SK-N-SH (cell line): ENCODE measurements around the gene IL15. TPM values are rescaled to one million over a fixed set of nuclear protein-coding genes. Genes with fewer than 3 reads are reported as not detected.
"Not testable (repeated sequence)": the region's sequence is repeated elsewhere in the genome, so short reads cannot be mapped to it uniquely, and the experiment has no call there.

Source experiments
- CTCF ChIA-PET: fragments of 300-600, 350-600 bp; formaldehyde crosslinking; extraction: SDS; loops from one replicate; lab custom pipeline; 2021; lab: Yijun Ruan, JAX
- POLR2A ChIA-PET: fragments of 350-600 bp; sonication (Branson Sonifier 250); formaldehyde crosslinking; extraction: SDS; loops from one replicate; lab custom pipeline; 2020; ENCODE audit warnings: antibody characterized with exemption, inconsistent platforms; lab: Yijun Ruan, JAX
- DNase-seq: peaks from one replicate; pipeline ENCODE4 v3.0.0; 2012
- H2AFZ ChIP-seq: fragments of 200-600 bp; sonication (generic); 2 replicates; pipeline ENCODE4 v1.8.1; 2016; ENCODE audit warnings: antibody characterized with exemption, mild to moderate bottlenecking, low read depth
- H3F3A ChIP-seq: fragments of 200-600 bp; sonication (generic); replicated peaks from 2 replicates; pipeline ENCODE3; 2016; ENCODE audit warnings: antibody characterized with exemption, mild to moderate bottlenecking; ENCODE audit not compliant: insufficient read depth
- H3K27ac ChIP-seq, 2 experiments: fragments of 200-500 bp in 1 of 2; fragments of 200-600 bp in 1 of 2; sonication (Bioruptor generic) in 1 of 2; sonication (generic), shearing (Covaris generic) in 1 of 2; 2 replicates each; pipeline versions ENCODE4 v1.5.1 to v1.6.1; 2014 to 2016; ENCODE audit warnings: low read depth in 2 of 2, inconsistent platforms in 1 of 2, low read length in 1 of 2, mild to moderate bottlenecking in 1 of 2, mixed read lengths in 1 of 2
- H3K27me3 ChIP-seq: fragments of 200-600 bp; sonication (generic), shearing (Covaris generic); 2 replicates; pipeline ENCODE4 v1.6.1; 2016; ENCODE audit warnings: mixed run types; ENCODE audit not compliant: insufficient read depth
- H3K36me3 ChIP-seq, 2 experiments: fragments of 200-500 bp in 1 of 2; fragments of 200-600 bp in 1 of 2; sonication (Bioruptor generic) in 1 of 2; sonication (generic) in 1 of 2; replicated peaks in 1 of 2; 2 replicates each; pipeline versions ENCODE3 to v1.5.1; 2014 to 2016; ENCODE audit warnings: low read length in 1 of 2, mild to moderate bottlenecking in 1 of 2; ENCODE audit not compliant: insufficient read depth in 2 of 2, control insufficient read depth in 1 of 2
- H3K4me1 ChIP-seq, 2 experiments: fragments of 200-500 bp in 1 of 2; fragments of 200-600 bp in 1 of 2; sonication (Bioruptor generic) in 1 of 2; sonication (generic), shearing (Covaris generic) in 1 of 2; 2 replicates each; pipeline versions ENCODE4 v1.5.1 to v1.6.1; 2014 to 2016; ENCODE audit warnings: low read depth in 1 of 2, low read length in 1 of 2, mixed run types in 1 of 2; ENCODE audit not compliant: insufficient read depth in 2 of 2, control insufficient read depth in 1 of 2
- H3K4me2 ChIP-seq: fragments of 200-600 bp; sonication (generic), shearing (Covaris generic); 2 replicates; pipeline ENCODE4 v1.6.1; 2017; ENCODE audit warnings: mixed run types
- H3K4me3 ChIP-seq, 2 experiments: fragments of 200-500 bp in 1 of 2; fragments of 200-600 bp in 1 of 2; sonication (Bioruptor generic) in 1 of 2; sonication (generic), shearing (Covaris generic) in 1 of 2; 2 replicates each; pipeline versions ENCODE4 v1.5.1 to v1.8.1; 2014 to 2016; ENCODE audit warnings: low read depth in 2 of 2, inconsistent platforms in 1 of 2, low read length in 1 of 2, mild to moderate bottlenecking in 1 of 2, mixed read lengths in 1 of 2, moderate library complexity in 1 of 2
- H3K79me2 ChIP-seq: fragments of 200-600 bp; sonication (generic); 2 replicates; pipeline ENCODE4 v1.8.1; 2017; ENCODE audit warnings: mild to moderate bottlenecking; ENCODE audit not compliant: insufficient read depth
- H3K9ac ChIP-seq: fragments of 200-600 bp; sonication (generic); 2 replicates; pipeline ENCODE4 v1.6.1; 2017; ENCODE audit warnings: mixed run types
- H3K9me2 ChIP-seq: fragments of 200-600 bp; sonication (generic); 2 replicates; pipeline ENCODE4 v1.6.1; 2017; ENCODE audit warnings: mixed run types
- H3K9me3 ChIP-seq: fragments of 200-600 bp; sonication (generic); 2 replicates; pipeline ENCODE4 v1.6.1; 2017; ENCODE audit warnings: mixed run types, mild to moderate bottlenecking, moderate library complexity
- H4K20me1 ChIP-seq: fragments of 200-600 bp; sonication (generic); 2 replicates; pipeline ENCODE4 v1.6.1; 2017; ENCODE audit warnings: mild to moderate bottlenecking, mixed run types; ENCODE audit not compliant: insufficient read depth
- CHD2 ChIP-seq: fragments of 150-350 bp; IDR thresholded peaks from 2 replicates; pipeline ENCODE4 v1.6.1; 2018; ENCODE audit warnings: low read length; ENCODE audit not compliant: partially characterized antibody
- CTCF ChIP-seq: fragments of 200-600 bp; sonication (generic); IDR thresholded peaks from 2 replicates; pipeline ENCODE4 v1.6.1; 2017; ENCODE audit warnings: antibody characterized with exemption, mild to moderate bottlenecking, moderate library complexity
- EP300 ChIP-seq, 2 experiments: IDR thresholded peaks; 2 replicates each; pipeline versions ENCODE4 v1.4.0 to v1.6.1; 2012; ENCODE audit warnings: borderline replicate concordance in 1 of 2, low read depth in 1 of 2, low read length in 1 of 2
- EZH2phosphoT487 ChIP-seq: fragments of 200-600 bp; sonication (generic); IDR thresholded peaks from 2 replicates; pipeline ENCODE4 v1.6.1; 2017; ENCODE audit warnings: low read depth, mixed run types, mild to moderate bottlenecking, antibody characterized with exemption, moderate library complexity, borderline replicate concordance
- FOXJ3 ChIP-seq: sonication (generic); formaldehyde crosslinking; IDR thresholded peaks from 2 replicates; pipeline ENCODE4 v1.5.1; 2020; ENCODE audit warnings: mild to moderate bottlenecking, missing genetic modification reagents
- GABPA ChIP-seq: IDR thresholded peaks from 2 replicates; pipeline ENCODE4 v1.4.0; 2012; ENCODE audit warnings: low read depth, mild to moderate bottlenecking
- GATA2 ChIP-seq: sonication (generic); formaldehyde crosslinking; IDR thresholded peaks from 2 replicates; pipeline ENCODE4 v1.5.0; 2020; ENCODE audit warnings: mild to moderate bottlenecking, missing genetic modification reagents
- MEF2A ChIP-seq: IDR thresholded peaks from 2 replicates; pipeline ENCODE4 v1.4.0; 2012; ENCODE audit warnings: low read depth, borderline replicate concordance
- MXI1 ChIP-seq: IDR thresholded peaks from 2 replicates; pipeline ENCODE4 v1.6.1; 2012; ENCODE audit warnings: mild to moderate bottlenecking, low read depth, low read length, improper control_type of control experiment
- NFIC ChIP-seq: IDR thresholded peaks from 2 replicates; pipeline ENCODE4 v1.4.0; 2012; ENCODE audit warnings: borderline replicate concordance
- NRF1 ChIP-seq: IDR thresholded peaks from 2 replicates; pipeline ENCODE4 v1.6.1; 2012; ENCODE audit warnings: low read depth, mild to moderate bottlenecking, low read length
- POLR2AphosphoS5 ChIP-seq: IDR thresholded peaks from 2 replicates; pipeline ENCODE4 v1.6.1; 2012; ENCODE audit warnings: low read depth, low read length
- RAD21 ChIP-seq: IDR thresholded peaks from 2 replicates; pipeline ENCODE4 v1.6.1; 2012; ENCODE audit warnings: mild to moderate bottlenecking, low read length
- REST ChIP-seq: IDR thresholded peaks from 2 replicates; pipeline ENCODE4 v1.6.1; 2012; ENCODE audit warnings: mild to moderate bottlenecking, low read depth, low read length, moderate library complexity
- RFX5 ChIP-seq: IDR thresholded peaks from 2 replicates; pipeline ENCODE4 v1.6.1; 2012; ENCODE audit warnings: mild to moderate bottlenecking, improper control_type of control experiment, low read length
- RXRA ChIP-seq: IDR thresholded peaks from 2 replicates; pipeline ENCODE4 v1.4.0; 2012; ENCODE audit warnings: low read depth, mild to moderate bottlenecking, borderline replicate concordance
- TEAD4 ChIP-seq: IDR thresholded peaks from 2 replicates; pipeline ENCODE4 v1.4.0; 2012; ENCODE audit warnings: mild to moderate bottlenecking, borderline replicate concordance; ENCODE audit not compliant: insufficient read depth
- USF1 ChIP-seq: IDR thresholded peaks from 2 replicates; pipeline ENCODE4 v1.4.0; 2012; ENCODE audit warnings: low read depth, borderline replicate concordance
- USF2 ChIP-seq: fragments of 150-350 bp; IDR thresholded peaks from 2 replicates; pipeline ENCODE4 v1.6.1; 2017; ENCODE audit warnings: antibody characterized with exemption, low read length, low read depth, borderline replicate concordance
- ZBTB33 ChIP-seq: IDR thresholded peaks from 2 replicates; pipeline ENCODE4 v1.4.0; 2012; ENCODE audit warnings: low read depth, borderline replicate concordance
- WGBS: methylation state at CpG from one replicate; pipeline ENCODE4 v1.1.6; 2017; ENCODE audit warnings: low lambda C conversion rate; 5-methylcytosine and 5-hydroxymethylcytosine counted together
- polyA plus RNA-seq, 3 experiments: library from polyadenylated mRNA; depleted of rRNA; stranded (reverse); fragments of >200 nt; gene quantifications; 2 replicates each; pipeline ENCODE4 v1.2.3, GENCODE V29; 2012

IL15 gene
- polyA plus RNA-seq, 1 of the 3 experiments (the other 2 are of a cell fraction), result 3.7 TPM

- DNase-seq, result no peak
- Histone ChIP-seq H3F3A (no peaks in the 10 kb centered on the region), H3K4me1 (no peaks in the 10 kb centered on the region; a peak in 1 of 4 replicates), H3K9ac (no peak overlapping the region), H3K79me2 (no peaks in the 10 kb centered on the region), H3K4me3 (no peak overlapping the region), H2AFZ (no peak overlapping the region), H4K20me1 (no peaks in the 10 kb centered on the region), H3K9me3 (no peaks in the 10 kb centered on the region), H3K9me2 (no peaks in the 10 kb centered on the region), H3K4me2 (no peak overlapping the region), H3K36me3 (no peaks in the 10 kb centered on the region), H3K27ac (no peak overlapping the region), H3K27me3 (no peaks in the 10 kb centered on the region)
- TF ChIP-seq USF1, result no peak
- no peak for TF ChIP-seq CTCF
- no peak for TF ChIP-seq EP300 (IDR thresholded peaks at IDR 0.05; ENCODE audit: borderline replicate concordance in 1 of 2, low read depth in 1 of 2, low read length in 1 of 2)
- no peak for TF ChIP-seq GATA2
- no peak for TF ChIP-seq RXRA
- TF ChIP-seq REST, result no peak
- no peak for TF ChIP-seq ZBTB33
- no peak for TF ChIP-seq POLR2AphosphoS5
- TF ChIP-seq RAD21, result no peak
- no peak for TF ChIP-seq MXI1
- no peak for TF ChIP-seq FOXJ3
- TF ChIP-seq USF2, result no peak
- no peak for TF ChIP-seq NRF1
- no peak for TF ChIP-seq NFIC
- TF ChIP-seq TEAD4, result no peak
- TF ChIP-seq EZH2phosphoT487, result no peak
- TF ChIP-seq MEF2A, result no peak
- no peak for TF ChIP-seq CHD2
- no peak for TF ChIP-seq RFX5
- TF ChIP-seq GABPA, result no peak
- POLR2A ChIA-PET, result no interaction called here
- WGBS, result 84% methylated on average over 1 of the region's 1 CpG
- CTCF ChIA-PET, result no interaction called here
Observed at GRCh38 chr4:141746026-141746425, 109.6 kb downstream of the IL15 start.

GRCh38 chr4:141751806-141752205, 115.4 kb downstream of the IL15 start:
- H3K4me2 ChIP-seq, DNase-seq, H2AFZ ChIP-seq, H3K27ac ChIP-seq, H3K9me3 ChIP-seq, H3K4me3 ChIP-seq, H3K79me2 ChIP-seq, H4K20me1 ChIP-seq, H3K9ac ChIP-seq, H3F3A ChIP-seq, H3K36me3 ChIP-seq, POLR2A ChIA-PET, H3K4me1 ChIP-seq, CTCF ChIA-PET, H3K27me3 ChIP-seq, H3K9me2 ChIP-seq: not testable (repeated sequence)
- WGBS, result 62% methylated on average over 3 of the region's 3 CpGs
